SK-N-SH (cell line): ENCODE measurements around the gene AUTS2. TPM values are rescaled to one million over a fixed set of nuclear protein-coding genes. Genes with fewer than 3 reads are reported as not detected.

Experiments used
- CTCF ChIA-PET: fragments of 300-600, 350-600 bp; formaldehyde crosslinking; extraction: SDS; loops from one replicate; lab custom pipeline; 2021; lab: Yijun Ruan, JAX
- POLR2A ChIA-PET: fragments of 350-600 bp; sonication (Branson Sonifier 250); formaldehyde crosslinking; extraction: SDS; loops from one replicate; lab custom pipeline; 2020; ENCODE audit warnings: antibody characterized with exemption, inconsistent platforms; lab: Yijun Ruan, JAX
- DNase-seq: peaks from one replicate; pipeline ENCODE4 v3.0.0; 2012
- H2AFZ ChIP-seq: fragments of 200-600 bp; sonication (generic); 2 replicates; pipeline ENCODE4 v1.8.1; 2016; ENCODE audit warnings: antibody characterized with exemption, mild to moderate bottlenecking, low read depth
- H3F3A ChIP-seq: fragments of 200-600 bp; sonication (generic); replicated peaks from 2 replicates; pipeline ENCODE3; 2016; ENCODE audit warnings: antibody characterized with exemption, mild to moderate bottlenecking; ENCODE audit not compliant: insufficient read depth
- H3K27ac ChIP-seq, 2 experiments: fragments of 200-500 bp in 1 of 2; fragments of 200-600 bp in 1 of 2; sonication (Bioruptor generic) in 1 of 2; sonication (generic), shearing (Covaris generic) in 1 of 2; 2 replicates each; pipeline versions ENCODE4 v1.5.1 to v1.6.1; 2014 to 2016; ENCODE audit warnings: low read depth in 2 of 2, inconsistent platforms in 1 of 2, low read length in 1 of 2, mild to moderate bottlenecking in 1 of 2, mixed read lengths in 1 of 2
- H3K27me3 ChIP-seq: fragments of 200-600 bp; sonication (generic), shearing (Covaris generic); 2 replicates; pipeline ENCODE4 v1.6.1; 2016; ENCODE audit warnings: mixed run types; ENCODE audit not compliant: insufficient read depth
- H3K36me3 ChIP-seq, 2 experiments: fragments of 200-500 bp in 1 of 2; fragments of 200-600 bp in 1 of 2; sonication (Bioruptor generic) in 1 of 2; sonication (generic) in 1 of 2; replicated peaks in 1 of 2; 2 replicates each; pipeline versions ENCODE3 to v1.5.1; 2014 to 2016; ENCODE audit warnings: low read length in 1 of 2, mild to moderate bottlenecking in 1 of 2; ENCODE audit not compliant: insufficient read depth in 2 of 2, control insufficient read depth in 1 of 2
- H3K4me1 ChIP-seq, 2 experiments: fragments of 200-500 bp in 1 of 2; fragments of 200-600 bp in 1 of 2; sonication (Bioruptor generic) in 1 of 2; sonication (generic), shearing (Covaris generic) in 1 of 2; 2 replicates each; pipeline versions ENCODE4 v1.5.1 to v1.6.1; 2014 to 2016; ENCODE audit warnings: low read depth in 1 of 2, low read length in 1 of 2, mixed run types in 1 of 2; ENCODE audit not compliant: insufficient read depth in 2 of 2, control insufficient read depth in 1 of 2
- H3K4me2 ChIP-seq: fragments of 200-600 bp; sonication (generic), shearing (Covaris generic); 2 replicates; pipeline ENCODE4 v1.6.1; 2017; ENCODE audit warnings: mixed run types
- H3K4me3 ChIP-seq, 2 experiments: fragments of 200-500 bp in 1 of 2; fragments of 200-600 bp in 1 of 2; sonication (Bioruptor generic) in 1 of 2; sonication (generic), shearing (Covaris generic) in 1 of 2; 2 replicates each; pipeline versions ENCODE4 v1.5.1 to v1.8.1; 2014 to 2016; ENCODE audit warnings: low read depth in 2 of 2, inconsistent platforms in 1 of 2, low read length in 1 of 2, mild to moderate bottlenecking in 1 of 2, mixed read lengths in 1 of 2, moderate library complexity in 1 of 2
- H3K79me2 ChIP-seq: fragments of 200-600 bp; sonication (generic); 2 replicates; pipeline ENCODE4 v1.8.1; 2017; ENCODE audit warnings: mild to moderate bottlenecking; ENCODE audit not compliant: insufficient read depth
- H3K9ac ChIP-seq: fragments of 200-600 bp; sonication (generic); 2 replicates; pipeline ENCODE4 v1.6.1; 2017; ENCODE audit warnings: mixed run types
- H3K9me2 ChIP-seq: fragments of 200-600 bp; sonication (generic); 2 replicates; pipeline ENCODE4 v1.6.1; 2017; ENCODE audit warnings: mixed run types
- H3K9me3 ChIP-seq: fragments of 200-600 bp; sonication (generic); 2 replicates; pipeline ENCODE4 v1.6.1; 2017; ENCODE audit warnings: mixed run types, mild to moderate bottlenecking, moderate library complexity
- H4K20me1 ChIP-seq: fragments of 200-600 bp; sonication (generic); 2 replicates; pipeline ENCODE4 v1.6.1; 2017; ENCODE audit warnings: mild to moderate bottlenecking, mixed run types; ENCODE audit not compliant: insufficient read depth
- CHD2 ChIP-seq: fragments of 150-350 bp; IDR thresholded peaks from 2 replicates; pipeline ENCODE4 v1.6.1; 2018; ENCODE audit warnings: low read length; ENCODE audit not compliant: partially characterized antibody
- ELF1 ChIP-seq: IDR thresholded peaks from 2 replicates; pipeline ENCODE4 v1.4.0; 2012
- EZH2phosphoT487 ChIP-seq: fragments of 200-600 bp; sonication (generic); IDR thresholded peaks from 2 replicates; pipeline ENCODE4 v1.6.1; 2017; ENCODE audit warnings: low read depth, mixed run types, mild to moderate bottlenecking, antibody characterized with exemption, moderate library complexity, borderline replicate concordance
- FOXJ3 ChIP-seq: sonication (generic); formaldehyde crosslinking; IDR thresholded peaks from 2 replicates; pipeline ENCODE4 v1.5.1; 2020; ENCODE audit warnings: mild to moderate bottlenecking, missing genetic modification reagents
- FOXM1 ChIP-seq: IDR thresholded peaks from 2 replicates; pipeline ENCODE4 v1.4.0; 2012; ENCODE audit warnings: low read depth, mild to moderate bottlenecking
- GATA2 ChIP-seq: sonication (generic); formaldehyde crosslinking; IDR thresholded peaks from 2 replicates; pipeline ENCODE4 v1.5.0; 2020; ENCODE audit warnings: mild to moderate bottlenecking, missing genetic modification reagents
- NFIC ChIP-seq: IDR thresholded peaks from 2 replicates; pipeline ENCODE4 v1.4.0; 2012; ENCODE audit warnings: borderline replicate concordance
- NRF1 ChIP-seq: IDR thresholded peaks from 2 replicates; pipeline ENCODE4 v1.6.1; 2012; ENCODE audit warnings: low read depth, mild to moderate bottlenecking, low read length
- POLR2AphosphoS5 ChIP-seq: IDR thresholded peaks from 2 replicates; pipeline ENCODE4 v1.6.1; 2012; ENCODE audit warnings: low read depth, low read length
- RAD21 ChIP-seq: IDR thresholded peaks from 2 replicates; pipeline ENCODE4 v1.6.1; 2012; ENCODE audit warnings: mild to moderate bottlenecking, low read length
- RFX5 ChIP-seq: IDR thresholded peaks from 2 replicates; pipeline ENCODE4 v1.6.1; 2012; ENCODE audit warnings: mild to moderate bottlenecking, improper control_type of control experiment, low read length
- RXRA ChIP-seq: IDR thresholded peaks from 2 replicates; pipeline ENCODE4 v1.4.0; 2012; ENCODE audit warnings: low read depth, mild to moderate bottlenecking, borderline replicate concordance
- SIN3A ChIP-seq: IDR thresholded peaks from 2 replicates; pipeline ENCODE4 v1.6.1; 2012; ENCODE audit warnings: low read depth, mild to moderate bottlenecking, low read length, moderate library complexity, borderline replicate concordance
- SMC3 ChIP-seq: IDR thresholded peaks from 2 replicates; pipeline ENCODE4 v1.6.1; 2012; ENCODE audit warnings: low read depth, low read length, improper control_type of control experiment
- TEAD4 ChIP-seq: IDR thresholded peaks from 2 replicates; pipeline ENCODE4 v1.4.0; 2012; ENCODE audit warnings: mild to moderate bottlenecking, borderline replicate concordance; ENCODE audit not compliant: insufficient read depth
- WGBS: methylation state at CpG from one replicate; pipeline ENCODE4 v1.1.6; 2017; ENCODE audit warnings: low lambda C conversion rate; 5-methylcytosine and 5-hydroxymethylcytosine counted together
- polyA plus RNA-seq, 3 experiments: library from polyadenylated mRNA; depleted of rRNA; stranded (reverse); fragments of >200 nt; gene quantifications; 2 replicates each; pipeline ENCODE4 v1.2.3, GENCODE V29; 2012
- TF ChIP-seq, protein P1 (sequence below): IDR thresholded peaks from 2 replicates; pipeline ENCODE4 v1.4.0; 2012; ENCODE audit warnings: low read depth, borderline replicate concordance
- TF ChIP-seq, protein P2 (sequence below): fragments of 150-350 bp; IDR thresholded peaks from 2 replicates; pipeline ENCODE4 v1.6.1; 2017; ENCODE audit warnings: antibody characterized with exemption, low read length, low read depth, borderline replicate concordance
- TF ChIP-seq, protein P3 (sequence below): fragments of 200-600 bp; sonication (generic); IDR thresholded peaks from 2 replicates; pipeline ENCODE4 v1.6.1; 2017; ENCODE audit warnings: antibody characterized with exemption, mild to moderate bottlenecking, moderate library complexity

Gene AUTS2
- polyA plus RNA-seq, 1 of the 3 experiments (the other 2 are of a cell fraction), result 15.6 TPM

DNA sequence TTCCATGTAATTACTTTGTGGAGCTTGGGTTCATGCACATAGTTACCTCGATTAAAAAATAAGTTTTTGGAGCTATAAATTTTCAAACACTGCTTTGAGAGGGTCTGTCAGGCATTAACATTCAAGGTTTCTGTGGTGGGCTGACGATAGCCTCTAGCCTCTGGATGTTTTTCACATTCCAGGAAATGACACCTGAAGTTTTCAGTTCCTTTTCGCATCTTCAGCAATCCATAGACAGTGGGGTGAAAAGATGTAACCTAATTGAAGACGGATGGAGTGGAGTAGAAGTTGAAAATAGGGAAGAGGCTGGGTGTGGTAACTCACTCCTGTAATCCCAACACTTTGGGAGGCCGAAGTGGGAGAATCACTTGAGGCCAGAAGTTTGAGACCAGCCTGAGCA lies 197.7 kb downstream of the AUTS2 start (continued):
- TF ChIP-seq EZH2phosphoT487, result no peak
- TF ChIP-seq, protein P1, sequence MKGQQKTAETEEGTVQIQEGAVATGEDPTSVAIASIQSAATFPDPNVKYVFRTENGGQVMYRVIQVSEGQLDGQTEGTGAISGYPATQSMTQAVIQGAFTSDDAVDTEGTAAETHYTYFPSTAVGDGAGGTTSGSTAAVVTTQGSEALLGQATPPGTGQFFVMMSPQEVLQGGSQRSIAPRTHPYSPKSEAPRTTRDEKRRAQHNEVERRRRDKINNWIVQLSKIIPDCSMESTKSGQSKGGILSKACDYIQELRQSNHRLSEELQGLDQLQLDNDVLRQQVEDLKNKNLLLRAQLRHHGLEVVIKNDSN, result no peak
- no peak for TF ChIP-seq NRF1
- no peak for TF ChIP-seq RXRA
- TF ChIP-seq FOXM1, result no peak
- no peak for TF ChIP-seq FOXJ3 (CRISPR knock-in tag)
- no peak for TF ChIP-seq RFX5
- no peak for TF ChIP-seq SIN3A
- no peak for TF ChIP-seq CHD2

DNA sequence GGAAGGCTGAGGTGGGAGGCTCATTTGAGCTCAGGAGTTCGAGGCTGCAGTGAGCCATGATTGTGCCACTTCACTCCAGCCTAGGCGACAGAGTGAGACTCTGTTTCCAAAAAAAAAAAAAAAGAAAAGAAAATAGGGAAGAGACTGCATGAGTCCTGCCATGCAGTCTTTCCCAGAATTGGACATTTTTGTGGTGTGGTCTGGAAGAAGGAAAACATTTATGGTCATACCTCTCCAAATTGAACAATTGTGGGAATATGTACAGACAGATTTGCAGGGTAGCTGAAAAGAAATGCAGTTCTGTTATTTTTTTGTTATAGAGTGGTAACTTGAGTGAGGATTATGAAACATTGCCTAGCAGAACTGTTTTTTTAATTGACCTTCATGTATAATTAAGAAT lies 198.1 kb downstream of the AUTS2 start:
- Histone ChIP-seq H3K27me3 (no peaks in the 10 kb centered on the region), H3K27ac (no peak overlapping the region), H4K20me1 (peaks cover 28% of the 10 kb centered on the region), H3K9me2 (no peaks in the 10 kb centered on the region), H3K9me3 (no peaks in the 10 kb centered on the region), H3F3A (peaks cover 5% of the 10 kb centered on the region), H3K9ac (no peak overlapping the region), H2AFZ (no peak overlapping the region), H3K4me3 (no peak overlapping the region), H3K36me3 (no peaks in the 10 kb centered on the region), H3K79me2 (peaks cover 6% of the 10 kb centered on the region), H3K4me2 (no peak overlapping the region), H3K4me1 (peaks cover 14 to 18% of the 10 kb centered on the region in 2 experiments; a peak in 3 of 4 replicates)
- TF ChIP-seq ELF1 (no peak), GATA2 (CRISPR knock-in tag) (no peak), NFIC (no peak), TEAD4 (no peak)
- WGBS, result 83% methylated on average over 2 of the region's 2 CpGs
- DNase-seq, result no peak
- ChIA-PET POLR2A (interaction anchor here (0.7 kb wide), 1 partner anchor 357 kb away, joined by 3 read pairs; no protein-coding TSS in a partner anchor), CTCF (interaction anchor here (0.7 kb wide), 1 partner anchor 9 kb away, joined by 3 read pairs; no protein-coding TSS in a partner anchor)

DNA sequence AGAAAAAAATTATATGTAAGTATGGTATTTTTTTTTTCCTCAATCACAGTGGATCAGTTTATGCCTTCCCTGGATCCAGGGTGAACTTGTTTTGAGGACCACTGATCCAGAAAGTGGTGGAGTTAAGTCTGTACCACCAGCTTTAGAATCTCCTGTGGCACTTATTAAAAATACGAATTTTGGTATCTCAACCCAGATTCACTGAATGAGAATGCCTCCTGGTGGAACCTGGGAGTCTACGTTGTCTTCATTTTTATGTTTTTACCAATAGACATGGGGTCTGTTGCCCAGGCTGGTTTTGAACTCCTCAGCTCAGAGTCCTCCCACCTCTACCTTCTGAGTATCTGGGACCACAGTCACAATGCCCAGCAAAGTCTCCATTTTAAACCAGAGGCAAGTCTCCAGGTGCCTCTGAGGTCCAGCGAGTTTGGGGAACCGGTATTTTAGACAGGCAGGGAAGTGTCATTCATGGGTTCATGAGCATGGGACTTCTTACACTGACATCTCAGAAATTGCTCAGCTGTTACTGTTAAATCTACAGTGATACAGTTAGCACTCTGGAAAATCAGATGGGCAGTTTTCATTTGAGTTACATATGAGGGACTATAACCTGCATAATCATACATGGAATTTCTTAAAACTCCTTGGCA lies 200.9 kb downstream of the AUTS2 start:
- H2AFZ ChIP-seq, result no peak overlapping the region
- peaks cover 5% of the 10 kb centered on the region for H3F3A ChIP-seq
- 88% methylated on average over 4 of the region's 4 CpGs for WGBS
- H3K9me2 ChIP-seq, result no peaks in the 10 kb centered on the region
- H3K9ac ChIP-seq, result no peak overlapping the region
- no peak overlapping the region for H3K27ac ChIP-seq
- H3K4me2 ChIP-seq, result no peak overlapping the region
- H3K79me2 ChIP-seq, result peaks cover 6% of the 10 kb centered on the region
- POLR2A ChIA-PET, result no interaction called here
- no peak for TF ChIP-seq FOXM1
- TF ChIP-seq, protein P2, sequence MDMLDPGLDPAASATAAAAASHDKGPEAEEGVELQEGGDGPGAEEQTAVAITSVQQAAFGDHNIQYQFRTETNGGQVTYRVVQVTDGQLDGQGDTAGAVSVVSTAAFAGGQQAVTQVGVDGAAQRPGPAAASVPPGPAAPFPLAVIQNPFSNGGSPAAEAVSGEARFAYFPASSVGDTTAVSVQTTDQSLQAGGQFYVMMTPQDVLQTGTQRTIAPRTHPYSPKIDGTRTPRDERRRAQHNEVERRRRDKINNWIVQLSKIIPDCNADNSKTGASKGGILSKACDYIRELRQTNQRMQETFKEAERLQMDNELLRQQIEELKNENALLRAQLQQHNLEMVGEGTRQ, result no peak
- peak; percentile 4; the same call in 1 of the 2 replicates for TF ChIP-seq SMC3
- peak; percentile 42 for TF ChIP-seq RAD21
- no peak for TF ChIP-seq POLR2AphosphoS5
- TF ChIP-seq, protein P3, sequence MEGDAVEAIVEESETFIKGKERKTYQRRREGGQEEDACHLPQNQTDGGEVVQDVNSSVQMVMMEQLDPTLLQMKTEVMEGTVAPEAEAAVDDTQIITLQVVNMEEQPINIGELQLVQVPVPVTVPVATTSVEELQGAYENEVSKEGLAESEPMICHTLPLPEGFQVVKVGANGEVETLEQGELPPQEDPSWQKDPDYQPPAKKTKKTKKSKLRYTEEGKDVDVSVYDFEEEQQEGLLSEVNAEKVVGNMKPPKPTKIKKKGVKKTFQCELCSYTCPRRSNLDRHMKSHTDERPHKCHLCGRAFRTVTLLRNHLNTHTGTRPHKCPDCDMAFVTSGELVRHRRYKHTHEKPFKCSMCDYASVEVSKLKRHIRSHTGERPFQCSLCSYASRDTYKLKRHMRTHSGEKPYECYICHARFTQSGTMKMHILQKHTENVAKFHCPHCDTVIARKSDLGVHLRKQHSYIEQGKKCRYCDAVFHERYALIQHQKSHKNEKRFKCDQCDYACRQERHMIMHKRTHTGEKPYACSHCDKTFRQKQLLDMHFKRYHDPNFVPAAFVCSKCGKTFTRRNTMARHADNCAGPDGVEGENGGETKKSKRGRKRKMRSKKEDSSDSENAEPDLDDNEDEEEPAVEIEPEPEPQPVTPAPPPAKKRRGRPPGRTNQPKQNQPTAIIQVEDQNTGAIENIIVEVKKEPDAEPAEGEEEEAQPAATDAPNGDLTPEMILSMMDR, result 0 out of 2 replicates have a peak, but pooled peaks have one; percentile 7
- DNase-seq, result no peak
- H3K4me1 ChIP-seq, result peaks cover 18 to 28% of the 10 kb centered on the region in 2 experiments; a peak in 3 of 4 replicates
- H4K20me1 ChIP-seq, result peaks cover 23% of the 10 kb centered on the region
- no peak overlapping the region for H3K4me3 ChIP-seq
- CTCF ChIA-PET, result interaction anchor here (0.7 to 2.1 kb wide), 13 partner anchors 8 to 362 kb away, joined by 3 to 7 read pairs (median 4); no protein-coding TSS in a partner anchor
- H3K36me3 ChIP-seq, result no peaks in the 10 kb centered on the region
- no peaks in the 10 kb centered on the region for H3K27me3 ChIP-seq
- H3K9me3 ChIP-seq, result no peaks in the 10 kb centered on the region
